GM23338 (cell line): ENCODE data around the gene CPB2. TPM values are rescaled to one million over a fixed set of nuclear protein-coding genes. Genes with fewer than 3 reads are reported as not detected.

Source experiments
- ATAC-seq: fragments of 200-7000 bp; cut with Tn5 transposase; 3 replicates; pipeline ENCODE4 v1.9.1; 2020
- DNase-seq: peaks from one replicate; pipeline ENCODE4 v3.0.0-alpha.2; 2015; ENCODE audit warnings: low spot score
- H2AFZ ChIP-seq: fragments of 200-600 bp; sonication (generic); 2 replicates; pipeline ENCODE4 v1.8.0; 2016; ENCODE audit warnings: antibody characterized with exemption, mild to moderate bottlenecking, moderate library complexity
- H3F3A ChIP-seq: fragments of 200-600 bp; sonication (generic); replicated peaks from 2 replicates; pipeline ENCODE4 v1.8.0; 2017; ENCODE audit warnings: antibody characterized with exemption, mixed run types, low read depth
- H3K27ac ChIP-seq: fragments of 200-600 bp; sonication (generic); 2 replicates; pipeline ENCODE4 v1.6.1; 2016; ENCODE audit warnings: low read depth
- H3K27me3 ChIP-seq: fragments of 200-600 bp; sonication (generic); 2 replicates; pipeline ENCODE4 v1.8.0; 2016; ENCODE audit warnings: mild to moderate bottlenecking, mixed run types, moderate library complexity; ENCODE audit not compliant: insufficient read depth
- H3K36me3 ChIP-seq: fragments of 200-600 bp; sonication (generic); 2 replicates; pipeline ENCODE4 v1.8.0; 2016; ENCODE audit warnings: mild to moderate bottlenecking; ENCODE audit not compliant: insufficient read depth
- H3K4me1 ChIP-seq: fragments of 200-600 bp; sonication (generic); 2 replicates; pipeline ENCODE4 v1.8.0; 2016; ENCODE audit warnings: mild to moderate bottlenecking, moderate library complexity; ENCODE audit not compliant: insufficient read depth
- H3K4me2 ChIP-seq: fragments of 200-600 bp; sonication (generic); 2 replicates; pipeline ENCODE4 v1.7.1; 2017; ENCODE audit warnings: mixed run types
- H3K4me3 ChIP-seq: fragments of 200-600 bp; sonication (generic); 2 replicates; pipeline ENCODE4 v1.6.1; 2016; ENCODE audit warnings: mixed run types
- H3K79me2 ChIP-seq: fragments of 200-600 bp; sonication (generic); replicated peaks from 2 replicates; pipeline ENCODE4 v1.8.0; 2017; ENCODE audit warnings: mild to moderate bottlenecking; ENCODE audit not compliant: insufficient read depth
- H3K9me2 ChIP-seq: fragments of 200-600 bp; sonication (generic); 2 replicates; pipeline ENCODE4 v1.8.0; 2017; ENCODE audit not compliant: insufficient read depth
- H4K20me1 ChIP-seq: fragments of 200-600 bp; sonication (generic); replicated peaks from 2 replicates; pipeline ENCODE4 v1.8.0; 2017; ENCODE audit warnings: mild to moderate bottlenecking; ENCODE audit not compliant: insufficient read depth
- H3K27ac Mint-ChIP-seq: 2 replicates; pipeline ENCODE4 v1.8.0; 2020; ENCODE audit warnings: inconsistent platforms, mild to moderate bottlenecking, moderate library complexity, mixed read lengths
- H3K27me3 Mint-ChIP-seq: 3 replicates; pipeline ENCODE4 v1.8.0; 2022; ENCODE audit warnings: low read depth, mild to moderate bottlenecking, moderate library complexity, mixed read lengths, inconsistent platforms; ENCODE audit not compliant: insufficient read depth, poor library complexity
- H3K36me3 Mint-ChIP-seq: 3 replicates; pipeline ENCODE4 v1.8.0; 2021; ENCODE audit warnings: low read depth, mild to moderate bottlenecking, inconsistent platforms, moderate library complexity, mixed read lengths
- H3K4me1 Mint-ChIP-seq: 3 replicates; pipeline ENCODE4 v1.8.0; 2020; ENCODE audit warnings: mild to moderate bottlenecking, inconsistent platforms, mixed read lengths
- H3K4me3 Mint-ChIP-seq: 3 replicates; pipeline ENCODE4 v1.8.0; 2021; ENCODE audit warnings: moderate library complexity, mild to moderate bottlenecking, inconsistent platforms, mixed read lengths
- H3K9me3 Mint-ChIP-seq: 3 replicates; pipeline ENCODE4 v1.8.0; 2020; ENCODE audit warnings: moderate library complexity, mild to moderate bottlenecking, inconsistent platforms, mixed read lengths
- CREB1 ChIP-seq: fragments of 250-450 bp; sonication (Bioruptor Pico); IDR thresholded peaks from 2 replicates; pipeline ENCODE4 v1.5.0; 2020; ENCODE audit warnings: low read depth, mild to moderate bottlenecking, moderate library complexity
- EZH2 ChIP-seq: fragments of 200-600 bp; sonication (generic); IDR thresholded peaks from one replicate; pipeline ENCODE4 v1.8.0; 2017; ENCODE audit warnings: antibody characterized with exemption, mild to moderate bottlenecking, low read depth; ENCODE audit not compliant: unreplicated experiment
- EZH2phosphoT487 ChIP-seq: fragments of 200-600 bp; sonication (generic); IDR thresholded peaks from one replicate; pipeline ENCODE4 v1.8.1; 2018; ENCODE audit warnings: antibody characterized with exemption; ENCODE audit not compliant: unreplicated experiment
- JUNB ChIP-seq: IDR thresholded peaks from one replicate; pipeline ENCODE4 v1.6.1; 2016; ENCODE audit warnings: antibody characterized with exemption; ENCODE audit not compliant: unreplicated experiment
- NANOG ChIP-seq: IDR thresholded peaks from 2 replicates; pipeline ENCODE4 v1.6.1; 2016; ENCODE audit warnings: antibody characterized with exemption, borderline replicate concordance
- POLR2AphosphoS5 ChIP-seq: IDR thresholded peaks from 2 replicates; pipeline ENCODE4 v1.6.1; 2016; ENCODE audit warnings: antibody characterized with exemption, low read depth
- STAT1 ChIP-seq: IDR thresholded peaks from one replicate; pipeline ENCODE4 v1.6.1; 2016; ENCODE audit warnings: antibody characterized with exemption; ENCODE audit not compliant: unreplicated experiment
- ZNF114 ChIP-seq: fragments of 250-450 bp; sonication (Bioruptor Pico); IDR thresholded peaks from 2 replicates; pipeline ENCODE4 v1.5.0; 2020; ENCODE audit warnings: mild to moderate bottlenecking, moderate library complexity
- ZNF331 ChIP-seq: fragments of 250-450 bp; sonication (Bioruptor Pico); IDR thresholded peaks from 2 replicates; pipeline ENCODE4 v1.5.0; 2020; ENCODE audit warnings: low read depth, mild to moderate bottlenecking, moderate library complexity
- ZNF462 ChIP-seq: fragments of 250-450 bp; sonication (Bioruptor Pico); IDR thresholded peaks from 2 replicates; pipeline ENCODE4 v1.5.0; 2020; ENCODE audit warnings: mild to moderate bottlenecking, moderate library complexity
- polyA plus RNA-seq: library from polyadenylated mRNA; unstranded; fragments of >200 nt; fragmentation: Nextera tagmentation; extraction: Ambion mirVana; gene quantifications from 2 replicates; pipeline ENCODE4 v1.2.1, GENCODE V29; 2016
- total RNA-seq: library from RNA; depleted of rRNA; stranded (reverse); fragments of >200 nt; shearing (Covaris generic); gene quantifications from 2 replicates; pipeline ENCODE4 v1.2.3, GENCODE V29; 2014
- TF ChIP-seq, protein P1 (sequence below): IDR thresholded peaks from one replicate; pipeline ENCODE4 v1.6.1; 2018; ENCODE audit warnings: antibody characterized with exemption; ENCODE audit not compliant: unreplicated experiment
- TF ChIP-seq, protein P2 (sequence below), 2 experiments: fragments of 200-600 bp in 1 of 2; sonication (generic) in 1 of 2; conservative IDR thresholded peaks; 2 replicates each; pipeline versions ENCODE4 v1.5.1 to v1.6.1; 2016 to 2017; ENCODE audit warnings: antibody characterized with exemption in 2 of 2, low read depth in 2 of 2, mild to moderate bottlenecking in 2 of 2, moderate library complexity in 1 of 2
- TF ChIP-seq, protein P3 (sequence below): IDR thresholded peaks from 2 replicates; pipeline ENCODE4 v1.6.1; 2016; ENCODE audit warnings: antibody characterized with exemption

CPB2 gene
- total and polyA plus RNA-seq, 2 experiments from 2014 or later, result 0.47 TPM; not detected in 1

DNA sequence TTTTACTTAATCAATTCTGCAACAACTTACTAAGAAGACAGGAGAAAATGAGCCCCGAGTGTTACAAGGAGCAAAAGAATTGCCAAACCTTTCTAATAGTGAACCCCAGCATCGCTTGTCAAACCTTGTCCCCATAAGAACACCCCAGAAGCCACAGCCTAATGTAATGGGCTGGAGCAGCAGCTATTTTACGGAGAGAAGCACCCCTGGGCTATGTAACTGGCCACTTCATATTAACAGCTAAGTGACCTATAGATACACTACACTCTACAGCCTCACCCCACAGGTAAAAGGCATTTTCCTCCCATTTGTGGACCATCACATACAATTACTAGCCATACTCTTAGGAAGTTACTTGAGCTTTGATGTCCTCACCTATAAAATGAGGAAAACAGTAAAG, 27.3 kb upstream of the CPB2 start:
- no peaks in the 10 kb centered on the region for H3K79me2 ChIP-seq
- no peaks in the 10 kb centered on the region for H3K9me3 Mint-ChIP-seq
- peaks cover 24% of the 10 kb centered on the region for H3K4me1 Mint-ChIP-seq
- no peaks in the 10 kb centered on the region for H3K27me3 ChIP-seq
- H3K4me3 Mint-ChIP-seq, result no peak overlapping the region
- no peaks in the 10 kb centered on the region for H3K36me3 ChIP-seq
- no peak overlapping the region for H3K4me2 ChIP-seq
- no peak overlapping the region for H2AFZ ChIP-seq
- no peak for DNase-seq
- no peak overlapping the region for H3K4me3 ChIP-seq
- no peaks in the 10 kb centered on the region for H3K9me2 ChIP-seq
- no peaks in the 10 kb centered on the region for H3F3A ChIP-seq
- ATAC-seq, result no peak
- H3K4me1 ChIP-seq, result peaks cover 8% of the 10 kb centered on the region; the same call in 1 of the 2 replicates
- no peak overlapping the region for H3K27ac ChIP-seq
- H3K27me3 Mint-ChIP-seq, result peaks cover 2% of the 10 kb centered on the region
- H3K27ac Mint-ChIP-seq, result no peak overlapping the region
- TF ChIP-seq, protein P1, sequence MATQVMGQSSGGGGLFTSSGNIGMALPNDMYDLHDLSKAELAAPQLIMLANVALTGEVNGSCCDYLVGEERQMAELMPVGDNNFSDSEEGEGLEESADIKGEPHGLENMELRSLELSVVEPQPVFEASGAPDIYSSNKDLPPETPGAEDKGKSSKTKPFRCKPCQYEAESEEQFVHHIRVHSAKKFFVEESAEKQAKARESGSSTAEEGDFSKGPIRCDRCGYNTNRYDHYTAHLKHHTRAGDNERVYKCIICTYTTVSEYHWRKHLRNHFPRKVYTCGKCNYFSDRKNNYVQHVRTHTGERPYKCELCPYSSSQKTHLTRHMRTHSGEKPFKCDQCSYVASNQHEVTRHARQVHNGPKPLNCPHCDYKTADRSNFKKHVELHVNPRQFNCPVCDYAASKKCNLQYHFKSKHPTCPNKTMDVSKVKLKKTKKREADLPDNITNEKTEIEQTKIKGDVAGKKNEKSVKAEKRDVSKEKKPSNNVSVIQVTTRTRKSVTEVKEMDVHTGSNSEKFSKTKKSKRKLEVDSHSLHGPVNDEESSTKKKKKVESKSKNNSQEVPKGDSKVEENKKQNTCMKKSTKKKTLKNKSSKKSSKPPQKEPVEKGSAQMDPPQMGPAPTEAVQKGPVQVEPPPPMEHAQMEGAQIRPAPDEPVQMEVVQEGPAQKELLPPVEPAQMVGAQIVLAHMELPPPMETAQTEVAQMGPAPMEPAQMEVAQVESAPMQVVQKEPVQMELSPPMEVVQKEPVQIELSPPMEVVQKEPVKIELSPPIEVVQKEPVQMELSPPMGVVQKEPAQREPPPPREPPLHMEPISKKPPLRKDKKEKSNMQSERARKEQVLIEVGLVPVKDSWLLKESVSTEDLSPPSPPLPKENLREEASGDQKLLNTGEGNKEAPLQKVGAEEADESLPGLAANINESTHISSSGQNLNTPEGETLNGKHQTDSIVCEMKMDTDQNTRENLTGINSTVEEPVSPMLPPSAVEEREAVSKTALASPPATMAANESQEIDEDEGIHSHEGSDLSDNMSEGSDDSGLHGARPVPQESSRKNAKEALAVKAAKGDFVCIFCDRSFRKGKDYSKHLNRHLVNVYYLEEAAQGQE, result no peak
- TF ChIP-seq EZH2 (no peak), ZNF331 (CRISPR knock-in tag) (no peak), NANOG (no peak), POLR2AphosphoS5 (no peak), JUNB (no peak), ZNF462 (CRISPR knock-in tag) (no peak), EZH2phosphoT487 (no peak), STAT1 (no peak), ZNF114 (CRISPR knock-in tag) (no peak), CREB1 (CRISPR knock-in tag) (no peak)
- TF ChIP-seq, protein P2, sequence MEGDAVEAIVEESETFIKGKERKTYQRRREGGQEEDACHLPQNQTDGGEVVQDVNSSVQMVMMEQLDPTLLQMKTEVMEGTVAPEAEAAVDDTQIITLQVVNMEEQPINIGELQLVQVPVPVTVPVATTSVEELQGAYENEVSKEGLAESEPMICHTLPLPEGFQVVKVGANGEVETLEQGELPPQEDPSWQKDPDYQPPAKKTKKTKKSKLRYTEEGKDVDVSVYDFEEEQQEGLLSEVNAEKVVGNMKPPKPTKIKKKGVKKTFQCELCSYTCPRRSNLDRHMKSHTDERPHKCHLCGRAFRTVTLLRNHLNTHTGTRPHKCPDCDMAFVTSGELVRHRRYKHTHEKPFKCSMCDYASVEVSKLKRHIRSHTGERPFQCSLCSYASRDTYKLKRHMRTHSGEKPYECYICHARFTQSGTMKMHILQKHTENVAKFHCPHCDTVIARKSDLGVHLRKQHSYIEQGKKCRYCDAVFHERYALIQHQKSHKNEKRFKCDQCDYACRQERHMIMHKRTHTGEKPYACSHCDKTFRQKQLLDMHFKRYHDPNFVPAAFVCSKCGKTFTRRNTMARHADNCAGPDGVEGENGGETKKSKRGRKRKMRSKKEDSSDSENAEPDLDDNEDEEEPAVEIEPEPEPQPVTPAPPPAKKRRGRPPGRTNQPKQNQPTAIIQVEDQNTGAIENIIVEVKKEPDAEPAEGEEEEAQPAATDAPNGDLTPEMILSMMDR (conservative IDR thresholded peaks at IDR 0.05; ENCODE audit: low read depth in 2 of 2), result no peak
- TF ChIP-seq, protein P3, sequence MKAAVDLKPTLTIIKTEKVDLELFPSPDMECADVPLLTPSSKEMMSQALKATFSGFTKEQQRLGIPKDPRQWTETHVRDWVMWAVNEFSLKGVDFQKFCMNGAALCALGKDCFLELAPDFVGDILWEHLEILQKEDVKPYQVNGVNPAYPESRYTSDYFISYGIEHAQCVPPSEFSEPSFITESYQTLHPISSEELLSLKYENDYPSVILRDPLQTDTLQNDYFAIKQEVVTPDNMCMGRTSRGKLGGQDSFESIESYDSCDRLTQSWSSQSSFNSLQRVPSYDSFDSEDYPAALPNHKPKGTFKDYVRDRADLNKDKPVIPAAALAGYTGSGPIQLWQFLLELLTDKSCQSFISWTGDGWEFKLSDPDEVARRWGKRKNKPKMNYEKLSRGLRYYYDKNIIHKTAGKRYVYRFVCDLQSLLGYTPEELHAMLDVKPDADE, result no peak
- no peaks in the 10 kb centered on the region for H3K36me3 Mint-ChIP-seq
- H4K20me1 ChIP-seq, result no peaks in the 10 kb centered on the region
